ENCODE data around the gene UBE3A. TPM values are rescaled to one million over a fixed set of nuclear protein-coding genes. Genes with fewer than 3 reads are reported as not detected.

The UBE3A gene
- total and polyA plus RNA-seq, 10 of the 15 experiments (the other 5 are each of a cell fraction or from before 2014, with no cell fraction given) = 29.4 to 82.9 (median 58.7) TPM

DNA sequence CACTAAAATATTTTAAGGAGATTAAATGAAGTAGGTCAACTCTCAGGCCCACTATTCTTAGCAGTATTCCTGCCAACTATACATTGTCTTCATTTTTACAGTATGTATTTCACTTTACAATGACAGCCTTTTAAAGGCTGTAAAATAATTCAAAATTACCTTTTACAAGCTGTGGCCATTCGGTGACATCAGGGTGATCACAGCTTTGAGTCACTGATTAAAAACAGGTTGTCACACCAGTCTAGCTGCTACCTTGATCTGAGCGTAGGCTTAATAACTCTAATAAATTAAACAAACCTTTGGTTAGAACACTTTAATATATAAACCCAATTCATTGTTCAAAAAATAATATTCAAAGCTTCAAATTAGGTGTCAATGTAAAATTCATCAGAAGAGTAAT is 29.9 kb downstream of the UBE3A start:
- no peaks in the 10 kb centered on the region for H4K20me1 ChIP-seq (ENCODE audit: control insufficient read depth, insufficient read depth)
- no peak for TF ChIP-seq EZH2 (IDR thresholded peaks at IDR 0.05; ENCODE audit: borderline replicate concordance, control insufficient read depth, low read depth, low read length)
- TF ChIP-seq CHD4 (IDR thresholded peaks at IDR 0.05) = no peak
- no peak for TF ChIP-seq NRF1 (conservative IDR thresholded peaks at IDR 0.05; ENCODE audit: low read depth, low read length)
- no peak for TF ChIP-seq CBX3 (IDR thresholded peaks at IDR 0.05; ENCODE audit: borderline replicate concordance, low read depth)
- TF ChIP-seq GABPA (IDR thresholded peaks at IDR 0.05; ENCODE audit: low read depth) = no peak
- no peak for TF ChIP-seq TBL1XR1 (IDR thresholded peaks at IDR 0.05; ENCODE audit: low read depth, low read length)
- TF ChIP-seq SMC3 (IDR thresholded peaks at IDR 0.05; ENCODE audit: borderline replicate concordance, low read length) = no peak
- TF ChIP-seq TCF12 (IDR thresholded peaks at IDR 0.05; ENCODE audit: low read depth, low read length) = no peak
- TF ChIP-seq CBFB (IDR thresholded peaks at IDR 0.05; ENCODE audit: low read depth) = no peak
- TF ChIP-seq FOXK2 (IDR thresholded peaks at IDR 0.05) = no peak
- TF ChIP-seq REST (IDR thresholded peaks at IDR 0.05; ENCODE audit: low read depth, low read length) = no peak
- RAD21 ChIA-PET (ENCODE audit: unreplicated experiment) = interaction anchor here (0.9 to 1.0 kb wide), 2 partner anchors 8 to 23 kb away, joined by 3 to 5 read pairs; no protein-coding TSS in a partner anchor
- no peak for FAIRE-seq
- no peak overlapping the region for H3K4me2 ChIP-seq (ENCODE audit: control insufficient read depth, insufficient read depth)
- 95% methylated on average over 2 of the region's 2 CpGs for WGBS (ENCODE audit: insufficient coverage, insufficient replicate concordance, low lambda C conversion rate, missing lambda C conversion rate)
- H3K9me3 ChIP-seq (replicated peaks; ENCODE audit: control insufficient read depth, insufficient read depth, low read length) = peaks cover 12% of the 10 kb centered on the region
- H3K4me3 ChIP-seq = no peak overlapping the region
- H3K27me3 ChIP-seq (replicated peaks in 1 of 2; ENCODE audit: control insufficient read depth in 2 of 2, insufficient read depth in 2 of 2, low read length in 1 of 2) = no peaks in the 10 kb centered on the region
- CTCF ChIA-PET = no interaction called here
- in situ Hi-C loops (cut with MboI) = no loop called here
- H3K27ac ChIP-seq (ENCODE audit: control insufficient read depth, insufficient read depth) = no peak overlapping the region
- no peak overlapping the region for H3K9ac ChIP-seq (ENCODE audit: control insufficient read depth, insufficient read depth, low read length)
- no peaks in the 10 kb centered on the region for H3K4me1 ChIP-seq (ENCODE audit: control insufficient read depth, insufficient read depth, low read length)
- intact Hi-C loops (cut with micrococcal nuclease; ENCODE audit: unreplicated experiment) = no loop called here
- H2AFZ ChIP-seq (ENCODE audit: control insufficient read depth, low read depth, low read length) = no peak overlapping the region
- peaks cover 1 to 21% of the 10 kb centered on the region in 2 experiments; a peak in 3 of 4 replicates for H3K36me3 ChIP-seq (ENCODE audit: control insufficient read depth in 2 of 2, insufficient read depth in 2 of 2, low read length in 1 of 2)
- SMC1A ChIA-PET (ENCODE audit: uncharacterized antibody, unreplicated experiment) = interaction anchor here (2.6 kb wide), 1 partner anchor 8 kb away, joined by 16 read pairs; no protein-coding TSS in a partner anchor
- ATAC-seq = peak; percentile 17; the same call in 1 of the 3 replicates
- BruUV-seq (replicated peaks) = no TSS peak
- no peak for DNase-seq (ENCODE audit: low read depth, low spot score)
- POLR2A ChIA-PET = no interaction called here
- H3K79me2 ChIP-seq (ENCODE audit: control insufficient read depth, insufficient read depth, low read length) = peaks cover 42% of the 10 kb centered on the region

All from GM12878 (cell line).